GM12801 (cell line): ENCODE data around the gene MPV17L2.

Experiments
- CTCF ChIP-seq: IDR thresholded peaks from one replicate; pipeline ENCODE4 v1.5.1; 2011; ENCODE audit warnings: control low read depth; ENCODE audit not compliant: insufficient read length; ENCODE audit errors: extremely low read depth

MPV17L2 gene

GRCh38 chr19:18224525-18225354 lies 31.7 kb downstream of the MPV17L2 start:
- TF ChIP-seq CTCF, result no peak

GRCh38 chr19:18225355-18225701 lies 32.3 kb downstream of the MPV17L2 start:
- no peak for TF ChIP-seq CTCF

GRCh38 chr19:18225702-18226468 lies 32.9 kb downstream of the MPV17L2 start, which contains the start of gene PDE4C:
Gene PDE4C (minus strand): TSS chr19:18226438. CDS start chr19:18226415, 23 bp downstream.
- no peak for TF ChIP-seq CTCF

- no peak for TF ChIP-seq CTCF
Measured at GRCh38 chr19:18226956-18227780, 34.1 kb downstream of the MPV17L2 start.

GRCh38 chr19:18227781-18228271 lies 34.8 kb downstream of the MPV17L2 start:
- no peak for TF ChIP-seq CTCF

GRCh38 chr19:18229474-18229873 lies 36.5 kb downstream of the MPV17L2 start:
- no peak for TF ChIP-seq CTCF

GRCh38 chr19:18229915-18230314 lies 36.9 kb downstream of the MPV17L2 start:
- TF ChIP-seq CTCF, result no peak
